Superior temporal gyrus (tissue), 1 donor: Measurements from ENCODE around the gene ATP13A1.
A peak's percentile ranks its signal among the peaks of the same experiment; 100 is the strongest.

Experiments
- DNase-seq: peaks from one replicate; pipeline ENCODE4 v3.0.0-alpha.2; 2016; ENCODE audit errors: extremely low spot score

Gene ATP13A1

GRCh38 chr19:19662871-19663255 is 613 bp downstream of the ATP13A1 start:
- DNase-seq = no peak

- no peak for DNase-seq
These were observed 1.1 kb downstream of the ATP13A1 start for GRCh38 chr19:19662344-19662743.

GRCh38 chr19:19661675-19662251 is 1.7 kb downstream of the ATP13A1 start:
- no peak for DNase-seq

- no peak for DNase-seq
These were observed 2.3 kb downstream of the ATP13A1 start for GRCh38 chr19:19661141-19661674.

- DNase-seq = no peak
These were observed 3.7 kb downstream of the ATP13A1 start for GRCh38 chr19:19659646-19660245.

DNA sequence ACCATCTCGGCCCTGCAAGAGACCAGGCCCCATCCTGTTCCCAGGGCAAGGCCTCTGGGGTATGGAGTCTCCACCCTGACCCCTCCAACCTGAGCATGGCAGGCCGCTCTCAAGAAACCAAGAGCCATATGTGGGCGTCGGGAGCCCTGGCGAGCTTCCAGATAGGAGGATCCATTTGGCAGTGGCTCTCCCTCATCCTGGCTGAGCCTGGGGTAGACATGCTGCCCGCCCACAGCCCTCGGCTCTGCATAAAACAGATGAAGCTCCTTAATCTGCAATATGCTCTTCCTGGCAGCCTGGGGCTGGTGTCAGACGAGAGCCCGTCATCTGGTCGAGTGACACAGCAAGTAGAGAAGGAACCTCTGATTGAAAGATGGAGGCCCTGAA is 6.1 kb downstream of the ATP13A1 start:
- peak; percentile 47 for DNase-seq

GRCh38 chr19:19656451-19657396 is 6.8 kb downstream of the ATP13A1 start:
- DNase-seq = no peak

GRCh38 chr19:19655641-19656343 is 7.7 kb downstream of the ATP13A1 start:
- DNase-seq = no peak

DNA sequence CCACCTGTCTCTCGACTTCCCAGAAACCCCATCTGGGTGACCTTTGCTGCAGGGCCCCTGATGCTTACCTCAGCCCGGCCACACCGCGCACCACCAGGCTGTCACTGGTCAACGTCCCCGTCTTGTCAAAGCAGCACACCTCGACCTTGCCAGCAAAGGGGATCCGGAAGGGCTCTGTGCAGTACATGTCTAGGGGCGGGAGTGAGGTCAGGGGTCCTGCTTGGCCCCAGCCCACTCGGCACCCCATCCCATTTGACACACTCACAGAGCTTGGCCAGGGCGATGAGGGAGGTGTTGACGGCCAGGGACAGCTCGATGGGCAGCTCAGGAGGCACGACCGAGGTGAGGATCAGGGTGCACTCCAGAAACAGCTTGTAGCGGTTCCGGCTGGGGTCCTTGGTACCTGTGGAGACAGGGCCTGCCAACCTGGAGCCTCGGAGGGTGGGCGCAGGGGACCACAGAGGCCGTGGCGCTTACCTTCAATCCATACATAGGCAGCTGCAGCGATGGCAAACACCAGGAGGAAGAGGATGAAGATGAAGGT is 8.4 kb downstream of the ATP13A1 start:
- no peak for DNase-seq

- DNase-seq = no peak
These were observed 9.0 kb downstream of the ATP13A1 start for GRCh38 chr19:19654441-19654840.

- DNase-seq = no peak
These were observed 9.8 kb downstream of the ATP13A1 start for GRCh38 chr19:19653597-19654147.

DNA sequence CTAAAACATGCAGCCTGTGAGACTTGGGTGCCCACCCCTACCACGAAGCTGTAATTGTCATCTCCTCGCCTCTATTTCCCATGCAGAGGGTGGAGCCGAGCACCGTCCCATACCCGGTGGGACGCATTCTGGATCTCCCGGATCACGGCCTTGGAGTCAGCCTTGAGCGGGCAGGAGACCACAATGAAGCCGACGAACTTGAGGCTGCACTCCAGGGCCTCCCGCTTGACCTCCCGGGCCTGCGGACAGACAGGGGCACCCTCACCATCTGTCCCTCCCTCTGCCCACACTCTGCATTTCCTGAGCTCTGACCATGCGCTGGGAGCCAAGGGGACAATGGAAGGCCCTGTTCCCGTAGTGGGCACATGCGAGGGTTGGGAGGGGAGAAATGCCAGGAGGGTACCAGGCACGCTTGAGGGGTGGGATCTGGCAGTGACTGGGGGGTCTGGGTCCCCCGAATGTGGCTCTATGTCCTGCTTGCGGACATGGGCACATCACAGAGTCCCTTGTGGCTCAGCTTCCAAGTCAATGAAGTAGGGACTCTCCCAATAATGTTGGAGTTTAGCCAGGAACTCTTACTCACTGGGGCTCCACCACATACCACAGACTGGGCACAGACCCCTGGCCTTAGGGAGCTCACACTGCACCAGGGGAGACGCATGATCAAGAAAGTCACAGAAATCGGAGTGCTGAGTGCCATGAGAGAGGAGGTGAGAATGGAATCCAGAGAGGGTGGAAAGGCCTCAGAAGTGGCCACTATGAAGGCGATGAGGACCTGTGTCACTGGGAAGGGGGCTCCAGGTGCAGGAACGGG is 10.8 kb downstream of the ATP13A1 start:
- no peak for DNase-seq

DNA sequence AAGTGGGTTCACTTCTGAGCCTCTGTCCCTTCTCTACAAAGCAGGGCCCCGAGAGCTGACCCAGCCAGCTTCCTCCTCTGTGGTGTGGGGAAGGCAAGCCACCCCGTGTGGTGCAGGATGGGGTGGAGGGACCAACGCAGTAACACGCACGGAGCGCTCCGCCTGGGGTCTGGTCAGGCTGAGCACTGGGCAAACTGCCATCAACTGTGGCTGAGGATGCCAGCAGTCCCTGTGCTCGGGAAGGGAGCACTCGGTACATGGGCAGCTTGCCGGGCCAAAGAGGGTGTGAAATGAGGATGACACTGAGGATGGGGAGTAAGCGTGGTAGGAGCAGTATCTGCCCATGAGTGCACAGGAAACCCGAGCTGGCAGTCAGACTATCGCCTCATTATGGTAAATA is 12.4 kb downstream of the ATP13A1 start:
- peak; percentile 57 for DNase-seq

- DNase-seq = no peak
These were observed 13.1 kb downstream of the ATP13A1 start for GRCh38 chr19:19650331-19650730.

- DNase-seq = no peak
These were observed 13.9 kb downstream of the ATP13A1 start for GRCh38 chr19:19649580-19649995.

DNA sequence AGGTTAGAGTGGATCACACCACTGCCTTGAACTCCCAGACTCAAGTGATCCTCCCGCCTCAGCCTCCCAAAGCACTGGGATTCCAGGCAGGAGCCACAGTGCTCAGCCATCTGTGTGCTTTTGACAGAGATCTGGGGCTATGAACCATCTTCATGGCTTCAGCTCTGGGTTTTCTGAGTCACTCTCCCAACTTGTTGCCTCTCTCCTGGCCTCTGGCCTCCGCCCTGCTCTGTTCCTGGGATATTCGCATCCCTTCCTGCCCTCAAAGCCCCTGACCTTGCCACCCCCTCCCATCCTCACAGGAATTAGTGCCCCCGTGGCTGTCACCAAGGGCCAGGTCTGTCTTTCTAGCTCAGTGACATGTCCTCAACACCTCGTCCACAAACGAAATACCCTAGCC is 14.3 kb downstream of the ATP13A1 start:
- DNase-seq = no peak

GRCh38 chr19:19647037-19647835 is 16.2 kb downstream of the ATP13A1 start:
- DNase-seq = no peak

DNA sequence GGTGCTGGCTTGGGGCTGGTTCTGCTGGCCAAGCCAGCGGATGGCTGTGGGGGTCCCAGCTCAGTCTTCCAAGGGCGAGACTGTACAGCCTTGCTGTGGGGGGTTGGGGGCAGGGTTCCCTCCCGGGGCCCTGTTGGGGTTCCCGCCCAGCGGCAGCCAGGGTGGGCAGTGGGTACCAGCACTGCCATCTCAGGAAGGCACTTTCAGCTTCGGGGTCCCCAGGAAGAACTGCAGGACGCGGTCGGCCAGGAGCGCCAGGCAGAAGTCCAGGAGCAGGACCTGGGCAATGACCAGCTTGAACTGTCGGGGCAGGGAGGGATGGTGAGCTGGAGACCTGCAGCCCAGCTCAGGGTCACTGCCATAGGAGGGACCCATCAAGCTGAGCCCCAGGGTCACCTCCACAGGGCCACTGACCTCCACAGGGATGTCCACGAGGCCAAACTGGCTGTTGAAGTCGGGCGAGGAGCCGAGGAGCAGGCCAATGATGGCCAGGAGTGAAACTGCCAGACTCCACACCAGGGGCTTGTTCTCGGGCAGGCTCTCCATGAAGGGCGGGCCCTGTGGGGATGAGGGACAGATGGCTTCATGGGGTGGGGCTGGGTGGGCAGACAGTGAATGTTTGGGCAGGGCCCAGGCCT is 18.1 kb downstream of the ATP13A1 start:
- DNase-seq = no peak

GRCh38 chr19:19644054-19644388 is 19.5 kb downstream of the ATP13A1 start:
- DNase-seq = no peak
